OCI-LY7 (cell line): ENCODE data around the gene HCST. TPM values are rescaled to one million over a fixed set of nuclear protein-coding genes. Genes with fewer than 3 reads are reported as not detected.

Experiments used
- BruUV-seq: library from RNA; stranded (reverse); fragments of 400-500 nt; replicated peaks from 2 replicates; lab custom pipeline; 2021; lab: Mats Ljungman, UMichigan
- CTCF ChIA-PET: fragments of 300-600 bp; sonication (Branson Sonifier 250); formaldehyde crosslinking; loops from one replicate; lab custom pipeline; 2022; ENCODE audit warnings: antibody characterized with exemption; ENCODE audit not compliant: unreplicated experiment; lab: Charles Lee
- POLR2A ChIA-PET: fragments of 300-600 bp; sonication (Branson Sonifier 250); formaldehyde crosslinking; loops from one replicate; lab custom pipeline; 2022; ENCODE audit warnings: antibody characterized with exemption; lab: Charles Lee
- DNase-seq: peaks from one replicate; pipeline ENCODE4 v3.0.0-alpha.2; 2015; ENCODE audit warnings: low spot score
- H2AFZ ChIP-seq: fragments of 200-600 bp; sonication (generic), shearing (Covaris generic); 2 replicates; pipeline ENCODE4 v1.6.1; 2014; ENCODE audit warnings: mild to moderate bottlenecking, antibody characterized with exemption, low read length, moderate library complexity
- H3K27ac ChIP-seq: fragments of 200-600 bp; sonication (generic); 2 replicates; pipeline ENCODE4 v1.5.1; 2014; ENCODE audit warnings: mixed run types, low read depth, mild to moderate bottlenecking, moderate library complexity, low read length, inconsistent platforms; ENCODE audit not compliant: poor library complexity, severe bottlenecking
- H3K36me3 ChIP-seq: fragments of 200-600 bp; sonication (generic); 2 replicates; pipeline ENCODE4 v1.6.1; 2014; ENCODE audit warnings: mild to moderate bottlenecking, antibody characterized with exemption, low read length, moderate library complexity, mixed read lengths; ENCODE audit not compliant: insufficient read depth
- H3K4me1 ChIP-seq: fragments of 200-600 bp; sonication (generic); 2 replicates; pipeline ENCODE4 v1.5.1; 2014; ENCODE audit warnings: mild to moderate bottlenecking, low read length; ENCODE audit not compliant: insufficient read depth, poor library complexity, severe bottlenecking
- H3K4me2 ChIP-seq: fragments of 200-600 bp; sonication (generic); 2 replicates; pipeline ENCODE4 v1.6.1; 2014; ENCODE audit warnings: mild to moderate bottlenecking, low read length
- H3K4me3 ChIP-seq: fragments of 200-600 bp; sonication (generic); 2 replicates; pipeline ENCODE4 v1.5.1; 2014; ENCODE audit warnings: mild to moderate bottlenecking, low read depth, low read length; ENCODE audit not compliant: poor library complexity, severe bottlenecking
- H3K79me2 ChIP-seq: fragments of 200-600 bp; sonication (generic); 2 replicates; pipeline ENCODE4 v1.6.1; 2016; ENCODE audit warnings: low read depth, mild to moderate bottlenecking, low read length, moderate library complexity, mixed read lengths; ENCODE audit not compliant: insufficient read depth
- H3K9me2 ChIP-seq: fragments of 200-600 bp; sonication (generic); 2 replicates; pipeline ENCODE4 v1.6.1; 2016; ENCODE audit warnings: mild to moderate bottlenecking, low read length, mixed read lengths; ENCODE audit not compliant: insufficient read depth
- H3K9me3 ChIP-seq: fragments of 200-600 bp; sonication (generic); 2 replicates; pipeline ENCODE4 v1.6.1; 2014; ENCODE audit warnings: mild to moderate bottlenecking, mixed run types, low read length, mixed read lengths
- H4K20me1 ChIP-seq: fragments of 200-600 bp; sonication (generic); 2 replicates; pipeline ENCODE4 v1.6.1; 2014; ENCODE audit warnings: mild to moderate bottlenecking, antibody characterized with exemption, low read length, moderate library complexity, mixed read lengths; ENCODE audit not compliant: insufficient read depth
- CTCF ChIP-seq: fragments of 200-600 bp; sonication (generic); conservative IDR thresholded peaks from 2 replicates; pipeline ENCODE4 v1.5.1; 2014; ENCODE audit warnings: mild to moderate bottlenecking, antibody characterized with exemption, low read length, moderate library complexity, mixed read lengths
- EZH2phosphoT487 ChIP-seq: fragments of 200-600 bp; sonication (generic); IDR thresholded peaks from 2 replicates; pipeline ENCODE4 v1.6.1; 2018; ENCODE audit warnings: low read depth, borderline replicate concordance, mild to moderate bottlenecking, mixed run types, antibody characterized with exemption, low read length, moderate library complexity, mixed read lengths
- intact Hi-C: fragments of 100-400 bp; cut with micrococcal nuclease; formaldehyde crosslinking; loops from one replicate; pipeline ENCODE4 v1.10.0; 2022; ENCODE audit not compliant: unreplicated experiment
- total RNA-seq, 2 experiments: library from RNA; depleted of rRNA in 1 of 2; stranded (reverse); fragments of >200 nt in 1 of 2; shearing (Covaris generic) in 1 of 2; gene quantifications; 2 replicates each; pipeline ENCODE4 v1.2.3, GENCODE V29; 2014 to 2022

Gene HCST
- total RNA-seq, 2 experiments from 2014 or later = 8.1 to 36.0 TPM

- Histone ChIP-seq H3K4me2 (no peak overlapping the region), H3K9me2 (no peaks in the 10 kb centered on the region), H3K36me3 (no peaks in the 10 kb centered on the region), H3K4me1 (peaks cover 6% of the 10 kb centered on the region), H2AFZ (no peak overlapping the region), H3K79me2 (no peaks in the 10 kb centered on the region), H4K20me1 (no peaks in the 10 kb centered on the region), H3K9me3 (no peaks in the 10 kb centered on the region), H3K4me3 (no peak overlapping the region), H3K27ac (no peak overlapping the region)
- DNase-seq = no peak
- TF ChIP-seq CTCF = no peak
- TF ChIP-seq EZH2phosphoT487 = no peak
- no TSS peak for BruUV-seq
- CTCF ChIA-PET = no interaction called here
- intact Hi-C loops = no loop called here
- POLR2A ChIA-PET = no interaction called here
Observed at GRCh38 chr19:35919306-35919705, 17.0 kb downstream of the HCST start.

- no peak for TF ChIP-seq EZH2phosphoT487
- no peak for TF ChIP-seq CTCF
- POLR2A ChIA-PET = no interaction called here
Observed at GRCh38 chr19:35921012-35921411, 18.7 kb downstream of the HCST start.

GRCh38 chr19:35925501-35925900 lies 23.2 kb downstream of the HCST start:
- BruUV-seq = no TSS peak
- TF ChIP-seq CTCF = no peak
- no peak for TF ChIP-seq EZH2phosphoT487
- Histone ChIP-seq H3K4me1 (peaks cover 6% of the 10 kb centered on the region), H2AFZ (no peak overlapping the region), H3K36me3 (no peaks in the 10 kb centered on the region), H3K9me3 (0 out of 2 replicates have a peak, but pooled peaks cover 9% of the 10 kb centered on the region), H4K20me1 (no peaks in the 10 kb centered on the region), H3K79me2 (no peaks in the 10 kb centered on the region), H3K4me3 (no peak overlapping the region), H3K4me2 (no peak overlapping the region), H3K27ac (no peak overlapping the region), H3K9me2 (no peaks in the 10 kb centered on the region)
- intact Hi-C loops = no loop called here
- ChIA-PET POLR2A (interaction anchor here (0.6 to 1.2 kb wide), 3 partner anchors 9 to 278 kb away, joined by 3 to 7 read pairs (median 6); no protein-coding TSS in a partner anchor), CTCF (no interaction called here)
- no peak for DNase-seq

More at GRCh38 chr19:35921012-35921411, 18.7 kb downstream of the HCST start:
- no peak overlapping the region for H3K4me2 ChIP-seq
- intact Hi-C loops = no loop called here
- H3K9me3 ChIP-seq = 0 out of 2 replicates have a peak, but pooled peaks cover 9% of the 10 kb centered on the region
- no peaks in the 10 kb centered on the region for H3K9me2 ChIP-seq
- H3K36me3 ChIP-seq = no peaks in the 10 kb centered on the region
- peaks cover 6% of the 10 kb centered on the region for H3K4me1 ChIP-seq
- no peak overlapping the region for H3K4me3 ChIP-seq
- no peaks in the 10 kb centered on the region for H3K79me2 ChIP-seq
- H3K27ac ChIP-seq = no peak overlapping the region
- CTCF ChIA-PET = no interaction called here
- BruUV-seq = no TSS peak
- H2AFZ ChIP-seq = no peak overlapping the region
- H4K20me1 ChIP-seq = no peaks in the 10 kb centered on the region
- no peak for DNase-seq
